Stimulated activated CD4-positive, alpha-beta T cell treated with anti-CD3 and anti-CD28 coated beads, TNF-alpha, amount 100 ng/mL, for 24 hours (primary cell): ENCODE results near the gene CLEC2B.

Experiments
- DNase-seq, 3 experiments: peaks; one replicate each; pipeline ENCODE4 v3.0.0-alpha.2; 2020; ENCODE audit warnings: low read depth in 3 of 3

CLEC2B gene

DNA sequence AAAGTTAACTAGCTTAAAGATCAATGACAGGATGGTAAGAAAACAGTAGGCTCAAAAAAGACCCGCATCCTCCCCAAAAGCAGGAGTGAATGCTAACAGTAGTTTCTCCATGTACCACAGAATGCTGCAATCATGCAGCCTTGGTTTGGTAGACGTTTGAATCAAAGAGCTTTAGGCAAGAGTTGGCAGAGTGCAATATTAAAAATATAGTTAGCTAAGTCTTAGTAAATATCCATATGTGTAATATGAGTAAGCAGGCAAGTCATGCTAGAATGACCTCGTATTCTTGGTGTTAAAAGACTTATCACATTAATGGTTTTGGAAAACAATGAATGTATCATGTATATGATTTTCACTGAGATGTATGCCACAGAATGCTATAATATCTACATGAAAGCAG is 60.6 kb downstream of the CLEC2B start:
- no peak for DNase-seq

- no peak for DNase-seq
These were observed 62.4 kb downstream of the CLEC2B start for GRCh38 chr12:9806714-9807113.

GRCh38 chr12:9805883-9806282 is 63.3 kb downstream of the CLEC2B start:
- DNase-seq = no peak
